GM23338 (cell line): ENCODE data around the gene MCM3AP. TPM values are rescaled to one million over a fixed set of nuclear protein-coding genes. Genes with fewer than 3 reads are reported as not detected.

Experiments
- ATAC-seq: fragments of 200-7000 bp; cut with Tn5 transposase; 3 replicates; pipeline ENCODE4 v1.9.1; 2020
- DNase-seq: peaks from one replicate; pipeline ENCODE4 v3.0.0-alpha.2; 2015; ENCODE audit warnings: low spot score
- H2AFZ ChIP-seq: fragments of 200-600 bp; sonication (generic); 2 replicates; pipeline ENCODE4 v1.8.0; 2016; ENCODE audit warnings: antibody characterized with exemption, mild to moderate bottlenecking, moderate library complexity
- H3F3A ChIP-seq: fragments of 200-600 bp; sonication (generic); replicated peaks from 2 replicates; pipeline ENCODE4 v1.8.0; 2017; ENCODE audit warnings: antibody characterized with exemption, mixed run types, low read depth
- H3K27ac ChIP-seq: fragments of 200-600 bp; sonication (generic); 2 replicates; pipeline ENCODE4 v1.6.1; 2016; ENCODE audit warnings: low read depth
- H3K27me3 ChIP-seq: fragments of 200-600 bp; sonication (generic); 2 replicates; pipeline ENCODE4 v1.8.0; 2016; ENCODE audit warnings: mild to moderate bottlenecking, mixed run types, moderate library complexity; ENCODE audit not compliant: insufficient read depth
- H3K36me3 ChIP-seq: fragments of 200-600 bp; sonication (generic); 2 replicates; pipeline ENCODE4 v1.8.0; 2016; ENCODE audit warnings: mild to moderate bottlenecking; ENCODE audit not compliant: insufficient read depth
- H3K4me1 ChIP-seq: fragments of 200-600 bp; sonication (generic); 2 replicates; pipeline ENCODE4 v1.8.0; 2016; ENCODE audit warnings: mild to moderate bottlenecking, moderate library complexity; ENCODE audit not compliant: insufficient read depth
- H3K4me2 ChIP-seq: fragments of 200-600 bp; sonication (generic); 2 replicates; pipeline ENCODE4 v1.7.1; 2017; ENCODE audit warnings: mixed run types
- H3K4me3 ChIP-seq: fragments of 200-600 bp; sonication (generic); 2 replicates; pipeline ENCODE4 v1.6.1; 2016; ENCODE audit warnings: mixed run types
- H3K79me2 ChIP-seq: fragments of 200-600 bp; sonication (generic); replicated peaks from 2 replicates; pipeline ENCODE4 v1.8.0; 2017; ENCODE audit warnings: mild to moderate bottlenecking; ENCODE audit not compliant: insufficient read depth
- H3K9me2 ChIP-seq: fragments of 200-600 bp; sonication (generic); 2 replicates; pipeline ENCODE4 v1.8.0; 2017; ENCODE audit not compliant: insufficient read depth
- H4K20me1 ChIP-seq: fragments of 200-600 bp; sonication (generic); replicated peaks from 2 replicates; pipeline ENCODE4 v1.8.0; 2017; ENCODE audit warnings: mild to moderate bottlenecking; ENCODE audit not compliant: insufficient read depth
- H3K27ac Mint-ChIP-seq: 2 replicates; pipeline ENCODE4 v1.8.0; 2020; ENCODE audit warnings: inconsistent platforms, mild to moderate bottlenecking, moderate library complexity, mixed read lengths
- H3K27me3 Mint-ChIP-seq: 3 replicates; pipeline ENCODE4 v1.8.0; 2022; ENCODE audit warnings: low read depth, mild to moderate bottlenecking, moderate library complexity, mixed read lengths, inconsistent platforms; ENCODE audit not compliant: insufficient read depth, poor library complexity
- H3K36me3 Mint-ChIP-seq: 3 replicates; pipeline ENCODE4 v1.8.0; 2021; ENCODE audit warnings: low read depth, mild to moderate bottlenecking, inconsistent platforms, moderate library complexity, mixed read lengths
- H3K4me1 Mint-ChIP-seq: 3 replicates; pipeline ENCODE4 v1.8.0; 2020; ENCODE audit warnings: mild to moderate bottlenecking, inconsistent platforms, mixed read lengths
- H3K4me3 Mint-ChIP-seq: 3 replicates; pipeline ENCODE4 v1.8.0; 2021; ENCODE audit warnings: moderate library complexity, mild to moderate bottlenecking, inconsistent platforms, mixed read lengths
- H3K9me3 Mint-ChIP-seq: 3 replicates; pipeline ENCODE4 v1.8.0; 2020; ENCODE audit warnings: moderate library complexity, mild to moderate bottlenecking, inconsistent platforms, mixed read lengths
- CREB1 ChIP-seq: fragments of 250-450 bp; sonication (Bioruptor Pico); IDR thresholded peaks from 2 replicates; pipeline ENCODE4 v1.5.0; 2020; ENCODE audit warnings: low read depth, mild to moderate bottlenecking, moderate library complexity
- CTCF ChIP-seq, 2 experiments: fragments of 200-600 bp in 1 of 2; sonication (generic) in 1 of 2; conservative IDR thresholded peaks; 2 replicates each; pipeline versions ENCODE4 v1.5.1 to v1.6.1; 2016 to 2017; ENCODE audit warnings: antibody characterized with exemption in 2 of 2, low read depth in 2 of 2, mild to moderate bottlenecking in 2 of 2, moderate library complexity in 1 of 2
- ETS1 ChIP-seq: IDR thresholded peaks from 2 replicates; pipeline ENCODE4 v1.6.1; 2016; ENCODE audit warnings: antibody characterized with exemption
- EZH2 ChIP-seq: fragments of 200-600 bp; sonication (generic); IDR thresholded peaks from one replicate; pipeline ENCODE4 v1.8.0; 2017; ENCODE audit warnings: antibody characterized with exemption, mild to moderate bottlenecking, low read depth; ENCODE audit not compliant: unreplicated experiment
- EZH2phosphoT487 ChIP-seq: fragments of 200-600 bp; sonication (generic); IDR thresholded peaks from one replicate; pipeline ENCODE4 v1.8.1; 2018; ENCODE audit warnings: antibody characterized with exemption; ENCODE audit not compliant: unreplicated experiment
- JUNB ChIP-seq: IDR thresholded peaks from one replicate; pipeline ENCODE4 v1.6.1; 2016; ENCODE audit warnings: antibody characterized with exemption; ENCODE audit not compliant: unreplicated experiment
- NANOG ChIP-seq: IDR thresholded peaks from 2 replicates; pipeline ENCODE4 v1.6.1; 2016; ENCODE audit warnings: antibody characterized with exemption, borderline replicate concordance
- POLR2AphosphoS5 ChIP-seq: IDR thresholded peaks from 2 replicates; pipeline ENCODE4 v1.6.1; 2016; ENCODE audit warnings: antibody characterized with exemption, low read depth
- REST ChIP-seq: IDR thresholded peaks from one replicate; pipeline ENCODE4 v1.6.1; 2018; ENCODE audit warnings: antibody characterized with exemption; ENCODE audit not compliant: unreplicated experiment
- STAT1 ChIP-seq: IDR thresholded peaks from one replicate; pipeline ENCODE4 v1.6.1; 2016; ENCODE audit warnings: antibody characterized with exemption; ENCODE audit not compliant: unreplicated experiment
- ZNF114 ChIP-seq: fragments of 250-450 bp; sonication (Bioruptor Pico); IDR thresholded peaks from 2 replicates; pipeline ENCODE4 v1.5.0; 2020; ENCODE audit warnings: mild to moderate bottlenecking, moderate library complexity
- ZNF331 ChIP-seq: fragments of 250-450 bp; sonication (Bioruptor Pico); IDR thresholded peaks from 2 replicates; pipeline ENCODE4 v1.5.0; 2020; ENCODE audit warnings: low read depth, mild to moderate bottlenecking, moderate library complexity
- ZNF462 ChIP-seq: fragments of 250-450 bp; sonication (Bioruptor Pico); IDR thresholded peaks from 2 replicates; pipeline ENCODE4 v1.5.0; 2020; ENCODE audit warnings: mild to moderate bottlenecking, moderate library complexity
- polyA plus RNA-seq: library from polyadenylated mRNA; unstranded; fragments of >200 nt; fragmentation: Nextera tagmentation; extraction: Ambion mirVana; gene quantifications from 2 replicates; pipeline ENCODE4 v1.2.1, GENCODE V29; 2016
- total RNA-seq: library from RNA; depleted of rRNA; stranded (reverse); fragments of >200 nt; shearing (Covaris generic); gene quantifications from 2 replicates; pipeline ENCODE4 v1.2.3, GENCODE V29; 2014

MCM3AP gene
- total and polyA plus RNA-seq, 2 experiments from 2014 or later = 39.2 to 123 TPM

GRCh38 chr21:46229923-46230260, 55.5 kb downstream of the MCM3AP start:
- Mint-ChIP-seq H3K4me1 (peaks cover 23% of the 10 kb centered on the region), H3K4me3 (peak overlapping the region; percentile 85), H3K9me3 (peaks cover 62% of the 10 kb centered on the region), H3K36me3 (peaks cover 86% of the 10 kb centered on the region), H3K27me3 (peaks cover 7% of the 10 kb centered on the region), H3K27ac (no peak overlapping the region)
- H3K27me3 ChIP-seq = no peaks in the 10 kb centered on the region
- H3K36me3 ChIP-seq = peaks cover 39% of the 10 kb centered on the region
- TF ChIP-seq ZNF114 (CRISPR knock-in tag) (no peak), ZNF462 (CRISPR knock-in tag) (no peak), POLR2AphosphoS5 (no peak), CREB1 (CRISPR knock-in tag) (no peak), EZH2phosphoT487 (no peak), EZH2 (no peak), STAT1 (no peak), ZNF331 (no peak), NANOG (no peak), REST (no peak), JUNB (no peak), ETS1 (no peak), CTCF (conservative IDR thresholded peaks at IDR 0.05; ENCODE audit: low read depth in 2 of 2) (no peak)
- no peak for ATAC-seq
- peaks cover 8% of the 10 kb centered on the region; the same call in 1 of the 2 replicates for H3K9me2 ChIP-seq
- H3K4me1 ChIP-seq = peaks cover 20% of the 10 kb centered on the region
- no peak overlapping the region for H3K27ac ChIP-seq
- H3K4me2 ChIP-seq = peak overlapping the region; percentile 84
- H4K20me1 ChIP-seq = peaks cover 19% of the 10 kb centered on the region
- H2AFZ ChIP-seq = no peak overlapping the region
- peaks cover 13% of the 10 kb centered on the region; the same call in 1 of the 2 replicates for H3F3A ChIP-seq
- DNase-seq = no peak
- peak overlapping the region; percentile 73 for H3K4me3 ChIP-seq
- peaks cover 74% of the 10 kb centered on the region for H3K79me2 ChIP-seq
